HCT116 (cell line): ENCODE measurements around the gene WDR70.

Experiments used
- CTCF ChIP-seq, 3 experiments: fragments of 200-600 bp in 1 of 3; sonication (generic) in 1 of 3; IDR thresholded peaks in 2 of 3; conservative IDR thresholded peaks in 1 of 3; 2 replicates each; pipeline ENCODE4 v1.5.1; 2012 to 2017; ENCODE audit warnings: low read depth in 2 of 3, low read length in 2 of 3, antibody characterized with exemption in 1 of 3, borderline replicate concordance in 1 of 3, control low read depth in 1 of 3, mild to moderate bottlenecking in 1 of 3, mixed read lengths in 1 of 3, mixed run types in 1 of 3, moderate library complexity in 1 of 3; ENCODE audit not compliant: insufficient read depth in 1 of 3
- EZH2phosphoT487 ChIP-seq: fragments of 200-600 bp; IDR thresholded peaks from 2 replicates; pipeline ENCODE4 v1.6.1; 2018; ENCODE audit warnings: antibody characterized with exemption, borderline replicate concordance
- POLR2A ChIP-seq: IDR thresholded peaks from 2 replicates; pipeline ENCODE4 v1.7.0; 2011; ENCODE audit warnings: borderline replicate concordance; ENCODE audit not compliant: insufficient read depth, insufficient read length; ENCODE audit errors: extremely low read depth
- POLR2AphosphoS5 ChIP-seq: IDR thresholded peaks from 2 replicates; pipeline ENCODE4 v1.6.1; 2011; ENCODE audit warnings: mild to moderate bottlenecking, low read depth, low read length, moderate library complexity
- TCF7L2 ChIP-seq: IDR thresholded peaks from 2 replicates; pipeline ENCODE4 v1.7.0; 2011; ENCODE audit warnings: borderline replicate concordance, inconsistent platforms; ENCODE audit not compliant: insufficient read depth, insufficient read length; ENCODE audit errors: extremely low read depth

- no peak for TF ChIP-seq CTCF (IDR thresholded peaks at IDR 0.05 in 2 of 3, conservative IDR thresholded peaks at IDR 0.05 in 1 of 3; ENCODE audit: borderline replicate concordance in 1 of 3, insufficient read depth in 1 of 3, low read depth in 2 of 3, low read length in 2 of 3)
- TF ChIP-seq EZH2phosphoT487 = no peak
- TF ChIP-seq POLR2AphosphoS5 = no peak
- TF ChIP-seq TCF7L2 = no peak
- TF ChIP-seq POLR2A = no peak
Measured at GRCh38 chr5:37734114-37734513, 355.0 kb downstream of the WDR70 start.
